ENCODE data around the gene LRRC56.
A peak's percentile ranks its signal among the peaks of the same experiment; 100 is the strongest.

The LRRC56 gene, protein sequence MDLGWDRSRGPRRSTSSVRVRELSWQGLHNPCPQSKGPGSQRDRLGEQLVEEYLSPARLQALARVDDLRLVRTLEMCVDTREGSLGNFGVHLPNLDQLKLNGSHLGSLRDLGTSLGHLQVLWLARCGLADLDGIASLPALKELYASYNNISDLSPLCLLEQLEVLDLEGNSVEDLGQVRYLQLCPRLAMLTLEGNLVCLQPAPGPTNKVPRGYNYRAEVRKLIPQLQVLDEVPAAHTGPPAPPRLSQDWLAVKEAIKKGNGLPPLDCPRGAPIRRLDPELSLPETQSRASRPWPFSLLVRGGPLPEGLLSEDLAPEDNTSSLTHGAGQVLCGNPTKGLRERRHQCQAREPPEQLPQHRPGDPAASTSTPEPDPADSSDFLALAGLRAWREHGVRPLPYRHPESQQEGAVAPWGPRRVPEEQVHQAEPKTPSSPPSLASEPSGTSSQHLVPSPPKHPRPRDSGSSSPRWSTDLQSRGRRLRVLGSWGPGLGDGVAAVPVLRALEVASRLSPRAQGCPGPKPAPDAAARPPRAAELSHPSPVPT

DNA sequence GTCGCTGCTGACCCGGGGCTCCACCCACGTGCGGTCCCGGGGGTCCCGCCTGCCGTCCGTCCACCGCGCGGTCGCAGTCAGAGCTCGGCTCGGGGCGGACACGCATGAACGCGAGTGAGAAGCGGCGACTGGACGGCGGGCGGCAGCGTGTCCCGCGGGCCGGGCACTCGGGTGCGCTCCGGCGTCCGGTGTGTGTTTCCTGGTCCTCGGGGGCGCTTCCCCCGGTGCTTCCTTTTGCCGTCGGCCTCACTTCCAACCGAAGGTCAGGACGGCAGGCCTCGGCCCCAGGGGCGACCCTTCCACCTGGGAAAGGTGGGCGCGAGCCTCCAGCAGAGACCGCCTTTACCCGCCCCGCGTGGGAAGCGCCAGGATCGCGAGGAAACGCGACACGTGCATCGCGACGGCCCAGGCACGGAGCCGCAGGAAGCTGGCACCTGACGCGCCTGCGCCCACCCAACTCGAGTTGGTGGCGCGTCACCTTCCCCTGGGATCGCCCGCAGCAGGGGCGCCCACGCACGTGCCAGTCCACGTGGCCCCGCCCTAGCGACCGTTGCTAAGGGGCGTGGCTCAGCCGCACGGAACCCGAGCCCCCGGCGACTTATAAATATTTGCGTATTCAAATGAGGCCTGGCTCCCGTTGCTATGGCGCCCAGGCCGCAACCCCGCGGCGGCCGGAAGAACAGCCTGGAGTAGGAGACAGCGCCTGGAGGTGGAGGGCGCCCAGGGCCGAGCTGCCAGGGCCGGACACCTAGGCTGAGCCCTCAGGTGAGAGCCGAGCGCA is at the start of gene LRRC56:
Gene LRRC56, plus strand, starts transcription at position 687 of the 781 bp plus-strand sequence. CDS start 3,158 bp downstream, outside the sequence.
- peak; percentile 83 for DNase-seq

DNA sequence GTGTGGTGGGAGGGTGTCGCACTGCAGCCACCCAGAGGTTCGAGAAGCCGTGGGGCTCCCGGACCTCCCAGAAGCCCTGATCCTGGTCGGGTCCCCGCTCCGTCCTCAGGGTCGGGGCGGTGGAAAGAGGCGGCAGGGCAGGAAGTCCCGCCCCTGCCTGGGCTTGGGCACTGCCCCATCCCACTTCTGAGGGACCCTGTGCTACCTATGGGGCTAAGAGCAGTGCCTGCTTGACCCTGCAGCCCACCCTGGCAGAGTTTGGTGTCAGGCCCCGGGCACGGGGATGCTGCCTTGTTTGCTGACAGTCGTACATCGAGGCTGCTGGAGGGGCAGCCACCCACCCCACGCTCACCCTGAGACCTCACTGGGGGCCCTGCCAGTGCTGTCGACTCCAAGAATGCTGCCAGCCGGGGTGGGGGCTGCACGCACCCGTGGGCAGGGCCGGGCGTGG is 49.7 kb upstream of the LRRC56 start:
- no peak for DNase-seq

DNA sequence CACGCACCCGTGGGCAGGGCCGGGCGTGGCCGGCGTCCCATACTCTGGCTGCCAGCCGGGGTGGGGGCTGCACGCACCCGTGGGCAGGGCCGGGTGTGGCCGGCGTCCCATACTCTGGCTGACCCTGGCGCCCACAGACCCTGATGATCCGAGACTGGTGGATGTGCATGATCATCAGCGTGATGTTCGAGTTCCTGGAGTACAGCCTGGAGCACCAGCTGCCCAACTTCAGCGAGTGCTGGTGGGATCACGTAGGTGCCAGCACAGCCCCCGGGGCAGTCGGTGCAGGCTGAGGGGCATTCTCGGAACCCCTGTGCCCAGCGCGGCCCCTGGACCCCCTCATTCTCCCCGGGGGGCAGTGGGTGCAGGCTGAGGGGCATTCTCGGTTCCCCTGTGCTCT is 49.3 kb upstream of the LRRC56 start:
- DNase-seq: no peak

DNA sequence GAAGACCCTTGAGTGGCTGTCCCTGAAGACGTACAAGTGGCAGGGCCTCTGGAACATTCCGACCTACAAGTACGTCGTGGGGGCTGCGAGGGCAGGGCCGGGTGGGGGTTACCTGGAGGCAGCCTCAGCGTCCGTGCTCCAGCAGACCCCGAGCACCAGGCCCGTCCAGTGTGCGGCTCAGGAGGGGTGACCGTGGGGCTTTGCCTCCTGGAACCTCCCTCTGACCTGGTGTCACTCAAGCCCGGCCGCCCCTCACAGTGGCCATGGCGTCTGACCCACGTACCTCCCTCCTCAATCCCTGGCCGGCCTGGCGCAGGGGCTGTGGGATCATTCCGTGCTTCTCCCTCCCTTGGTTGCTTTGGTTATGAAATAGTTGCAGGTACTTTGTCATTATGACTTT is 48.7 kb upstream of the LRRC56 start:
- DNase-seq: no peak

DNA sequence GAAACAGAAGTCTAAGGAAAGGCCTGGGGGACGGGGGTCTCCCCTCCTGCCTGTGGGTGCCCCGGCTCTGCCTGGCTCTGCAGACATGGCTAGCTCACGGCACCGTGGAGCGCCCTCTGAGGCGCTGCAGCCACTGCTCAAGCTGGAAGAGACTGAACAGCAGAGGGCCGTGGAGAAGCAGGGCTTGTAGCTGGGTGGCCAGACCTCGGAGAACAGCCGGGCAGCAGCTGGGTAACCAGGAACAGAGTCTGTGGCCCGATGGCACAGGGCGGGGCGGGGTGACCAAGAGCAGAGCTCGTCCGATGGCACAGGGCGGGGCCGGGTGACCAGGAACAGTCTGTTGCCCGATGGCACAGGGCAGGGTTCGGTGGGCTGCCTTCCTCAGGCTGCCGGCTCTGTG is 48.3 kb upstream of the LRRC56 start:
- no peak for DNase-seq

DNA sequence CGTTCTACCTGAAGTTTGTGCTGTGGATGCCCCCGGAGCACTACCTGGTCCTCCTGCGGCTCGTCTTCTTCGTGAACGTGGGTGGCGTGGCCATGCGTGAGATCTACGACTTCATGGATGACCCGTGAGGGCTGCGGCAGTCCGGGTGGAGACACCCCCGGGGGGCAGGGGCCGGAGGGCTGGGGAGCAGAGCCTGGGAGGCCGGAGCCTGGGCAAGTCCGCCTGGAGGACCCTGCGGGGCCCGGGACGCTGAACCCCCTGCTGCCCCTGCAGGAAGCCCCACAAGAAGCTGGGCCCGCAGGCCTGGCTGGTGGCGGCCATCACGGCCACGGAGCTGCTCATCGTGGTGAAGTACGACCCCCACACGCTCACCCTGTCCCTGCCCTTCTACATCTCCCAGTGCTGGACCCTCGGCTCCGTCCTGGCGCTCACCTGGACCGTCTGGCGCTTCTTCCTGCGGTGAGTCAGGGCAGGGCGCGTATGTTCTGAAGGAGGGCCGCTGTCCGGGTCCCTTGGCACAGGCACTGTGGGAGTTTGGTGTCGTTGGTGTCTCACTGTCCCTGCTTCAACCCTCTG is 47.6 kb upstream of the LRRC56 start:
- DNase-seq: no peak

DNA sequence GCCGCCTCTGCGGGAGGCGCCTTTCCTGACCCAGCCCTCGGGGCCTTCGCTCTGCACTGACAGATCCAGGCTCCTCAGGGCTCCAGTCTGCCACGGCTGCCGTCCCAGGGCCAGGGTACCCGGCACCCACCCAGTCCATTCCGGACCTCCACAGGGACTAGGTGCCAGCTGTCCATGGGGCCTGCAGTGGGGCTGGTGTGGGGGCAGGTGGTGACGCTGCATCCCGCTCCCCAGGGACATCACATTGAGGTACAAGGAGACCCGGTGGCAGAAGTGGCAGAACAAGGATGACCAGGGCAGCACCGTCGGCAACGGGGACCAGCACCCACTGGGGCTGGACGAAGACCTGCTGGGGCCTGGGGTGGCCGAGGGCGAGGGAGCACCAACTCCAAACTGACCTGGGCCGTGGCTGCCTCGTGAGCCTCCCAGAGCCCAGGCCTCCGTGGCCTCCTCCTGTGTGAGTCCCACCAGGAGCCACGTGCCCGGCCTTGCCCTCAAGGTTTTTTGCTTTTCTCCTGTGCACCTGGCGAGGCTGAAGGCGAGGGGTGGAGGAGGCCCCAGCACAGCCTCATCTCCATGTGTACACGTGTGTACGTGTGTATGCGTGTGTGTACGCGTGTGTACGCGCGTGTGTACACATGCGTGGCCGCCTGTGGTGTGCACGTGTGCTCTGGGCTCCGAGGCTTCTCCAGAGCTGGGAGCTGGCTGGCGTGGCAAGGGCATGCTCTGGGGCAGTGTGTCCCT is 47.0 kb upstream of the LRRC56 start:
- DNase-seq: no peak

DNA sequence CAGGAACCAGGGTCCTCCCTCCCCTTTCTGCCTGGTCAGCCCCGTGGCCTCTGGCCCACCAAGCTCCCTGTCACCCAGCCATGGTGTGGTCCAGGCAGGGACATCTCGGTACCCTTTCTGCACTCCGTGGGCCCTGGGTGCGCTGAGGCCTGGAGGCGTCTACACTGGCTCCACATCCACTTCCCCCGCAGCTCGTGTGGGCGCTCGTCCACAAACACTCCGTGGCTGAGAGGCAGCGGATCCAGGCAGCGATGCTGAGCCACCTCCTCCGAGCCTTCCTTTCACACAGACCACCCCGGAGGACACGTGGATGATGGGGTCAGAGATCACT is 46.4 kb upstream of the LRRC56 start:
- DNase-seq: no peak

DNA sequence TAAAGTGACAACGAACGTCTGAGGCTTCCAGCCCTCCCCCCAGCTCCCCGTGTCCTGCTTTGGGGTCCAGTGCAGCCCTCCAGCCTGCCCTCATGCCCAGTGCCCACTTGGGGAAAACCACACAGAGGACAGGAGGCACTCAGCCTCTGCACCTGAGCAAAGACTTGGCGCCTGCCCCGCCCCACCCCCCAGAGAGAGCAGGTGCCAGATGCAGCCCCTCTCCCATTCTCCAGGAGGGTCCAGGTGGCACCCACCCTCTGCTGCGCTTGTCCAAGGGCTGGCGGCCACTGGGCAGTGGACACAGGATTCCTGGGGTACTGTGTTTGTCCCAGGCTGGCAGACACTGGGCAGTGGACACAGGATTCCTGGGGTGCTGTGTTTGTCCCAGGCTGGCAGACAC is 46.0 kb upstream of the LRRC56 start:
- DNase-seq: no peak

DNA sequence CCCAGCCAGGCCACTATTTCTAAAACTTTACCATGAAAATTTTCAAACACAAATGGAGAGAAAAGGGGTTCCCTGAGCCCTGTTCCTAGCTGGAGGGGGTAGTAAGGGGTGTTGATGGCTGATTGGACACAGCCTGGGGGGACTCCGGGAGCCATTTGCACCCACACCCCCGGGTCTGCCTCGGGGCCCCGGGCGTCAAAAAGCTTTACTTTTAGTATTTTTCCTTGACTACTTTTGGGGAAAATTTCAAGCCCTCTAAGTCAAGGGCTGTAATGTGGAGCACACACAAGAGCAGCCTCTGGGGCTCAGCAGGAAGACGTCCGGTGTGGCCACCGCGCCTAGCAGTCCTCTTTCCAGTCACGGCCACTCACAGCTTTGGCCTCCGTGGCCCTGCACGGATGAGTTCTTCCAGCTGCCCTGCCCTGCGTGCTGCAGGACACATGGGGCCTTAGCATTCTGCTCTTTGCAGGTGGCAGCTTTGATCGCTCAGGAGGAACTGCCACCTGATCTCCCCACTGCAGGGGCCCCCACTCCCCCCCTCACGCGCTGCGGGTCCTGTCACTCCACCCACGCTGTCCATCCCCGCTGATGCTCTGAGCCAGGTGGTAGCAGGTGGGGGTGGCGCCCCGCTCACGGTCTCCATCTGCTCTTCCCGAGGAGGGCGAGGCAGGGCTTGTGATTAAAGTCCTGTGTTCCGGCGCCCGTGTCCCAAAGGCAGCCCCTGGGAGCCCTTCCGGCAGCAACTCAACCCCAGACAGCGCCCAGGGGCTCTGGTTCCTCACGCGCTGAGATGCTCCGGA is 44.7 kb upstream of the LRRC56 start:
- no peak for DNase-seq

DNA sequence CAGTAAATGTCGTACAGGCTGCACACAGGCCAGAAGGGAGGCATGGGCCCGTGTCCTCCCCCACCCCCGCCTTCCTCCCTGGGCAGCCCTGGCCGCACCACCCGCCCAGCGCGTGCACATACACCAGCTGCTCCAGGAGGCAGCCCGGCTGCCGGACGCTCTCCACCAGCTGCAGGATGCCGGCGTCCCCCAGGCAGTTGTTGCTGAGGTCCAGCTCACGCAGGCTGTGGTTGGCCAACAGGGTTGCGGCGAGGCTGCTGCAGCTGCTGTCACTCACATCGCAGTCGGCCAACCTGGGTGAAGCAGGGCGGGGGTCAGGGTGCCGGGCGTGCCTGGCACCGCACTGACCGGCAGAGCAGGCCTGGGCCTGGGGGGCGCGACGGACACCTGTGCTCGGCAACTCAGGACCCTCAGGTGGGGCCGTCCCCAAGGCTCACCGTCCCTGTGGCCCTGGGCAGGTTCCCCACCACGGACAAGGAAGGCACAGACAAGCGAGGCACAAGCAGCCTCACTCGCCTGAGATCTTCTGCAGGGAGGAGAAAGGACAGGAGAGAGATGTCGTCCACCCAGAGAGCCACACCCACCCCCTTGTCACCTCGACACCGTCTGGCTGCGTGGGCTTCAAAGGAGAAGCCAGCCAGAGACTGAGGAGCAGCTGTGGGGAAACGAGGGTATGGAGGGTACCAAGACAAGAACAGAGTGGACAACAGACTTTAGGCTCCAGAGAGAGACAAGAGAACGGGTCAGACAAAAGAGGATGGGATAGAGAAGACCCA is 42.4 kb upstream of the LRRC56 start:
- DNase-seq: no peak

DNA sequence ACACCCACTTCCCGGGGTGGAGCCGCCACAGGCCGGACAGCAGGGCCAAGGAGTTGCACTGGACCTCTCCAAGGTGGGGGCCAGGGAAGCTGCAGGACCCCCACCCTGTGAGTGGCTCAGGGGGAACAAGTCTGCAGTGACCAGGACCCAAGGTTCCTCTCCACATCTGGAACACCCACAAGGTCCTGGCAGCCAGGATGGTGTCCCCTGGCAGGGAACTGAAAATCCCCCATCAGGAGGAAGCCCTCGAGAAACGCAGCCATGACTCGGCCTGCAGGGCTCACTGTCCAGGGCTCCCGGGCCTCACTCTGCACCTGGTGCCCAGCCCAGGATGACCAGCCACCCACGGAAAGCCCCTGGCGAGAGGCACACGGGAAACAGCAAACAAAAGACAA is 41.8 kb upstream of the LRRC56 start:
- DNase-seq: no peak

DNA sequence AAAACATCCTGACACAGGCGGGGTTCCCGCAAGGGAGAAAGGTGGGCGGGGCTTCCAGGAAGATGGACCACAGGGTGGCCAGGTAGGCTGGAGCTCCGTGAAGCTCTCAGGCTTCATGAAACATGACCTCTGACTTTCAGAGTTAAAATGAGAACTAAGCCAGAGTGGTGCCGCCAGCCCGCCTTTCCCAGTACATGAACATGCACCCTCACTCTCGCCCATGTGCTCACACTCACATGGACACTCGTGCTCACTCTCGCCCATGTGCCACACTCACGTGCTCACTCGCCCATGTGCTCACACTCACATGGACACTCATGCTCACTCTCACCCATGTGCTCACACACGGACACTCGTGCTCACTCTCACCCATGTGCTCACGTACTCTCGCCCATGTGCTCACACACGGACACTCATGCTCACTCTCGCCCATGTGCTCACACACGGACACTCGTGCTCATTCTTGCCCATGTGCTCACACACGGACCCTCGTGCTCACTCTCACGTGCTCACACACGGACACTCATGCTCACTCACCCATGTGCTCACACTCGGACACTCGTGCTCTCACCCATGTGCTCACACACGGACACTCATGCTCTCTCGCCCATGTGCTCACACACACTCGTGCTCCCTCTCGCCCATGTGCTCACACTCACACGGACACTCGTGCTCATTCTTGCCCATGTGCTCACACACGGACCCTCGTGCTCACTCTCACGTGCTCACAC is 40.3 kb upstream of the LRRC56 start:
- DNase-seq: no peak

DNA sequence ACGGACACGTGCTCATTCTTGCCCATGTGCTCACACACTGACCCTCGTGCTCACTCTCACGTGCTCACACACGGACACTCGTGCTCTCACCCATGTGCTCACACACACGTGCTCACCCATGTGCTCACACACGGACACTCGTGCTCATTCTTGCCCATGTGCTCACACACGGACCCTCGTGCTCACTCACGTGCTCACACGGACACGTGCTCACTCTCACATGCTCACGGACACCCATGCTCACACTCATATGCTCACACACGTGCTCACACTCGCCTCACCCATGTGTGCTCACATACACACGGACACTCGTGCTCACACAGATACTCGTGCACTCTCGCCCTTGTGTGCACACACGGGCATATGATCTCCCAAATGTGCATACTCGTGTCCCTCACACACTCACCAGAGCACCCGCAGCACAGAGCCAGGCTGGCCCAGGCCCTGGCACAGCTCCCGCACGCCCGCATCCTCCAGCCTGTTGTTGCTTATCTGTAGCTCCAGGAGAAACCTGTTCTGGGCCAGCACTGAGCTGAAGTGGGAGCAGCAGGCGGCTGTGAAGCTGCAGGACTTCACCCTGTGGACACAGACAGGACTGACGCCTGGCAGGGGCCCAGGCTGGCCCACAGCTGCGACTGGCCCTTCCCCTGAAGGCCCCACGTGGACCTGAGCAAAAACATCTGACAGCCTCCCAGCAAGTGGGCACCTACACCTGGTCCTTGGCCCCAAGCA is 39.6 kb upstream of the LRRC56 start:
- DNase-seq: no peak

DNA sequence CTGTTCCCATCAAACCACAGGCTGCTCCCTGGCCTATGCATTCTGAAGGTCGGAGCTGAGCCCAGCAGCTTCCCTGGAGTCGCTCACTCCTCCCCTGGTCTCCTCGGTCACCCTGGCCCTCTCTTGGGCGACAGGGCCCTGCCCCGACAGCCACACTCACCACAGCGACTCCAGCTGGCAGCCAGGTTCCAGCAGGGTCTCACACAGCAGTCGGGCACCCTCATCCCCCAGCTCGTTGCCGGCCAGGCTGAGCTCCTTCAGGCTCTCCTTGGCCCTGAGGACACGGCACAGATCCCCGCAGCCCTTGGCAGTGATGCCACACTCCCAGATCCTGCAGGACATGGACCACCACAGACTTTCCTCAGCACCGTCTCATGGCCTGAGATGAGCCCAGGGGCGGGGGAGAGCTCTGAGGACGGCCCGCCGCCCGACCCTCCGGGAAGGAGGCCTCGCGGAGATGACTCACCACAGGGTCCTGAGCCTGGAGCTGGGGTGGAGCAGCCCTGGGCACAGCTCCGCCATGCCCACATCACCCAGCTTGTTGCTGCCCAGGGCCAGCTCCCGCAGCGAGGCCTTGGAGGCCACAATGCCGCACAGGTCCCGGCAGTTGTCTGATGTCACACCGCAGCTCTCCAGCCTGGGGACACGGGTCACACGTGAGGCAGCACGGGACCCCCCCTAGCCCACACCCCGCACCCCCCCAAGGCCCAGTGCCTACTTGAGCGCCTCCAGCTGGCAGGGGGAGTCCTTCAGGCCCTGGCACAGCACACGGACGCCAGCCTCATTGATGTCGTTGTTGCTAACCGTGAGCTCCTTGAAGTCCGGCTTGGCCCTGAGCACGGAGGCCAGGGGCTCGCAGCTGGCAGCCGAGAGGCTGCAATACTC is 38.8 kb upstream of the LRRC56 start:
- DNase-seq: no peak

DNA sequence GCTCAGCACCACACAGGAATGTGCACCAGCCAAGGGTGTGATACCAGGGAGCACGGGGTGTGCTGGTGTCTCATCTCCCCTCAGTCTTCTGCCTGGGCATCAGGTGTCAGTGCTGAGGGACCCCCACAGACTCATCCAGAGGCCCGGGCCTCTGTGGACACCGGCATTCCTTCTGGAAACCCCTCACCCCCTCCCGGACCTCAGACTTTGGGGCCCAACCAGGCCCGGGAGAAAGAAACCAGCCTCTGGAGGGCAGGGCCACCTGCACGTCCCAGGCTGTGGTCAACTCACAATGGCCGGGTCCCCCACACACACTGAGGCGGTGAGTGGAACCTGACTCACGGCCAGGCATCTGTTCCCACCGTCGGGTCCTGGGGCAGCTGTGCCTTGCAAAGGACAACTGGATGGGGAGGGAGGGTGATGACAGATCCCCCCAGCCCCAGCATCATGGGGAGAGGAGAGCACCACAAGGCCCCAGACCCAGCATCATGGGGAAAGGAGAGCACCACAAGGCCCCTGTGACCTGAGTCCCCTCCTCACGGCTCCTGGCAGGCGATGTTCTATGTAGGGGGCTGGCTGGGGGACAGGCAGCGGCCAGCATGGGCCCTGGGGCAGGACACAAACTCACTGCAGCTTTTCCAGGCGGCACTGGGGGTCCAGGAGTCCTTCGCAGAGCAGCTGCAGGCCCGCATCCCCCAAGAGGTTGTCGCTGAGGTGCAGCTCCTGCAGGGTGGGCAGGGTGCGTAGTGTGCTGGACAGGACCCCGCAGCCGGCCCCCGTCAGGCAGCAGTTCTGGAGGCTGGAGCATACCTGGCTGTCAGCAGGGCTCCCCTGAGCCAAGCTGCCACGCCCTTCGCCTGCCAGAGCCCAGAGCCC is 37.9 kb upstream of the LRRC56 start:
- no peak for DNase-seq

DNA sequence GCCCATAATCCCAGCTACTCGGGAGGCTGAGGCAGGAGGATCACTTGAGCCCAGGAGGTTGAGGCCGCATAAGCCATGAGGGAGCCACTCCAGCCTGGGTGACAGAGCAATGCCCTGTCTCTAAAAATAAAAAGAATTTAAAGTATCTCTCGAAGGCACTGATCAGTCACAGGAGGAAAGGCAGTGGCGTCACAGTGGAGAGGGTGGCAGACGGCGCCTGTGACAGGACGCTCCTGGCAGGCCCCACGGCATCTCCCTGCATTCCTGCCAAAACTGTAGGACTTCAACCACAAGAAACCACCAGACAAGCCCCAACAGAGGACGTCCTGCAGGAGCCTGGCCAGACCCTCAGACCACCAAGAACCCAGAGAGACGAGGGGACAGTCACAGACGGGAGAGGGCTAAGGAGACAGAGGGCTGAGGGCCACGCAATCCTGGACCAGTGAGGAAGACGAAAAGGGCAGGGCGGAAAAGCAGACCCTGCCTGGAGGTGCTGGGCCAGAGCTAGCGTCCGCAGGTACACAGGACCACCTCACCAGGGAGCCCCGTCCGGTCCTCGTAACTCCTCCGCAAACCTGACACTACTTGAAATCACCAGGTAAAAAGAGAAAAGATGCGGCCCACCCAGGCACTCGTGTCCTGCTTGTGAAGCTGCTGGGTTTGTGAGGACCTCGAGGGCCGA is 36.2 kb upstream of the LRRC56 start:
- DNase-seq: no peak
